Endometrium (tissue), 2 donors: ENCODE measurements around the gene OXLD1.
"Not testable (repeated sequence)": the region's sequence is repeated elsewhere in the genome, so short reads cannot be mapped to it uniquely, and the experiment has no call there.

Source experiments
- FAIRE-seq: peaks from 2 replicates; lab custom pipeline; 2012; peaks lifted over from hg19 to GRCh38; lab: Jason Lieb, UNC
- donor health status: control.
- donor health status: control.

Gene OXLD1

GRCh38 chr17:81682565-81683207 is 16.3 kb upstream of the OXLD1 start:
- no peak for FAIRE-seq

GRCh38 chr17:81681672-81682071 is 15.3 kb upstream of the OXLD1 start:
- no peak for FAIRE-seq

DNA sequence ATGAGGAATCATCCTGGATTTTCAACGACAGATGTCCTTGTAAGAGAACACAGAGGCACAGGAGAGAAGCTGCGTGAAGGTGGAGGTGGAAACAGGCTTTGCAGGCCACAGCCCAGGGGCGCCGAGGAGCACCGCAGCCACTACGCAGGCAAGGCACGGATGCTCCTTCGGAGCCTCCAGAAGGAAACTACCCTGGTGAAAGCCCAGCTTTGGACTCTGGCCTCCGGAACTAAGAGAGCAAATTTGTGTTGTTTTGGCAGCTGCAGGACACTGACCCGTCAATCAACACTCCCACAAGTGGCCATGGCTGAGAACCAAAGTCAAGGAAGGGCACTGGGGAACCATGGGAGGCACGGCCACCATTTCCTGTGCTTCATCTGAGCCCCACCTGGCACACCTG is 13.7 kb upstream of the OXLD1 start:
- FAIRE-seq, result no peak

- FAIRE-seq, result no peak
These were observed 10.5 kb upstream of the OXLD1 start for GRCh38 chr17:81676906-81677305.

DNA sequence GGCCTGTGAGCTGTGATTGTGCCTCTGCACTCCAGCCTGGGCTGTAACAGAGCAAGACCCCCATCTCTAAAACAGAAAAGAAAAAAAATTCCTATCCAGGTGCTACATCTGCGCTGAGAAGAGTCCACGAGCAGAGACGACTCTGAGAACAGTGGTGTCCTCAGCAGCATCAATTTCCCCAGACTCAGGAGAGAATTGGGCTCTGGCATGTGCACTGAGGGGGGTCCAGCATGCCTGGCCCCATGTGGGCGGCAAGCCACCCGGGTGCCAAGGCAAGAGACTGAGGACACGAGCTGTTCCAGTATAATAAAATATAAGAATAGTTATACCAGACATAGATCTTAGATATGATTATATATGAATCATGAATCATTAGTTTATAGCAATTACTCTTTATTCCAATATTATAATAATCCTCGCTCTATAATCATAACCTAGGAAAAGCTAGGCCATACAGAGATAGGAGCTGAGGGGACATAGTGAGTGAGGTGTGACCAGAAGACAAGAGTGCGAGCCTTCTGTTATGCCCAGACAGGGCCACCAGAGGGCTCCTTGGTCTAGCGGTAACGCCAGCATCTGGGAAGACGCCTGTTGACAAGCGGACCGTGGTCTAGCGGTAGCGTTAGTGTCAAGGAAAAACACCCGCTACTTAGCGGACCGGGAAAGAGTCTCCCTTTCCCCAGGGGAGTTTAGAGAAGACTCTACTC is 9.3 kb upstream of the OXLD1 start:
- FAIRE-seq, result not testable (repeated sequence)

GRCh38 chr17:81673561-81674258 is 7.3 kb upstream of the OXLD1 start:
- FAIRE-seq, result no peak

DNA sequence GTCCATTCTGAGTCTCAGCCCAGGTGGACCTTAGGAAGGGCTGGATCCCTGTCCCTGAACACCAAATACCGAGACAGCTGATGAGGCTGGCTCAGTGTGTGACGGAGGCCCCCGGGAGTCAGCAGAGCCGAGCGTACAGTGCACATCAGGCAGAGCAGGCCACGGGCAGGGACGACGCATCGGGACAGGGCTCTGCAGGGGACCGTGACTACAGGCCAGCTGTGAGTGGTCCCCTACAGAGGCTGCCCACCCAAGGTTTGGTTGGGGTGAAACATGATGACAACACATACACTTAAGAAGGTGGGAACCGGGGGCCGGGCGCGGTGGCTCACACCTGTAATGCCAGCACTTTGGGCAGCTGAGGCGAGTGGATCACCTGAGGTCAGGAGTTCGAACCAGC is 6.5 kb upstream of the OXLD1 start:
- FAIRE-seq, result no peak

DNA sequence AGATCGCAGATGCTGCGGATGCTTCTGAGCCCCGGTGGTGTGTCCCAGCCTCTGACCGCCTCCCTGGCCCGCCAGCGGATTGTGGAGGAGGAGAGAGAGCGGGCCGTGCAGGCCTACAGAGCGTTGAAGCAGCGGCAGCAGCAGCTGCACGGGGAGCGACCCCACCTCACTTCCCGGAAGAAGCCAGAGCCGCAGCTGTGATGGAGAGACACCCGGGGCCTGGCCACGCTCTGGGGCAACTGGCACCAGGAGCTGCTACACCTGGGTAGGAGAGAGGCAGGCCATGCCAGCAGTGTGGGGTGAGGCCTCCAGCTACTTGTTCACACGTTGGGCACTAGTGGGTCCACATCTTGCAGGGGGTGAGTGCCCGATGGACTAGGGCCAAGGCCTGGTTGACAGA is 6.1 kb upstream of the OXLD1 start:
- FAIRE-seq, result no peak

DNA sequence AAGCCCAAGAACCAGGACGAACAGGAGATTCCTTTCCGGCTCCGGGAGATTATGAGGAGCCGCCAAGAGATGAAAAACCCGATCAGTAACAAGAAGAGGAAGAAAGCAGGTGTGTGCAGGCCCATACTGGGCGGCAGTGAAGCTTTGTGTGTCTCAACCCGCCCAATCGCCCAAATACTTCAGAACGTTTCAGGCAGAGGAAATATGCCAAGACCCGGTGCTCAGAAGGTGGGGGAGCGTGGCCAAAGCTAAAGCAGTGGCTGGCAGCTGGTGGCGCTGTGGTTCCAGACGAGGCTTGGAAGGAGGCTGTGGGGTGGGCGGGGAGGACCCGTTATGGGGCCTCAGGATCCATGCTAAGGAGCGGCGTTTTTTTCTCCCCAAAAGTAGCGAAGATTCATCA is 1.3 kb upstream of the OXLD1 start:
- no peak for FAIRE-seq

DNA sequence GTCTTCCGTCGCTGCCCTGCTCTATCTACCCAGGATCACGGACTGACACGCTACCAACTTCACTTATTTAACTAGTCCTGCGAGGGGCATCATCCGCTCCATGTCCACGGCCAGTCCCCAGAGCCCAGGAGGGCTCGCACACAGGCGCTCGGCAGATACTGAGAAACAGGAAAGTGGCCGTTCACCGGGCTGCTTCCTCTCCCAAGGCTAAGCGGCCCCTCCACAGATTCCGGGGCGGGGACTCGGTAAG is 388 bp downstream of the OXLD1 start:
- no peak for FAIRE-seq

GRCh38 chr17:81665205-81666091 is 957 bp downstream of the OXLD1 start:
- FAIRE-seq, result no peak

DNA sequence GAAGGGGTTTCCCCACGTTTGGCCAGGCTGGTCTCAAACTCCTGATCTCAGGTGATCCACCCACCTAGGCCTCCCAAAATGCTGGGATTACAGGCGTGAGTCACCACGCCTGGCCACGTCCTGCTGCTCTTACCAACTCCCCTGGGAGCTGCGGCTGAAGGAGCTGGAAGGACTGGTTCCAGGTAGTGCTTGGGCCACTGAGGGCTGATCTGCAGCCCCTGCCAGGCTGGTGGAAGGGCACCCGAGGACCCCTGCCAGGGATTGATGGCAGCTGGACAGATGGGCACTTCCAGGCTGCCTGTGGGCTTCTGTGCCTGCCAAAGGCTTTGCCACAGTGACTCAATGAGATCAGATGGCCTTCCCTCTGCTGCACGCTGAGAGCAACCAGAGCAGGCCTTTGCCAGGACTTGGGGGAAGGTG is 2.3 kb downstream of the OXLD1 start:
- FAIRE-seq, result no peak

DNA sequence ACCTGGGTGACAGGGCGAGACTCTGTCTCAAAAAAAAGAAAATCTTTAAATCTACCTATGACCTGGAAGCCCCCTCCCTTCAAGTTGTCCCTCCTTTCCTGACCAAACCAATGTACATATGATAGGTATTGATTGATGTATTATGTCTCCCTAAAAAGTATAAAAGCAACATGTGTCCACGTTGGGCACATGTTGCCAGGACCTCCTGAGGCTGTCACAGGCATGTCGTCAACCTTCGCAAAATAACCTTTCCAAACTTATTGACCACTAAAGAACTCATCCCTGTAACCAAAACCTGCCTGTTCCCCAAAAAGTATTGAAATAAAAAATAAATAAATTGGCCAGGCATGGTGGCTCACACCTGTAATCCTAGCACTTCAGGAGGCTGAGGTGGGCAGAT is 4.4 kb downstream of the OXLD1 start:
- FAIRE-seq, result no peak

DNA sequence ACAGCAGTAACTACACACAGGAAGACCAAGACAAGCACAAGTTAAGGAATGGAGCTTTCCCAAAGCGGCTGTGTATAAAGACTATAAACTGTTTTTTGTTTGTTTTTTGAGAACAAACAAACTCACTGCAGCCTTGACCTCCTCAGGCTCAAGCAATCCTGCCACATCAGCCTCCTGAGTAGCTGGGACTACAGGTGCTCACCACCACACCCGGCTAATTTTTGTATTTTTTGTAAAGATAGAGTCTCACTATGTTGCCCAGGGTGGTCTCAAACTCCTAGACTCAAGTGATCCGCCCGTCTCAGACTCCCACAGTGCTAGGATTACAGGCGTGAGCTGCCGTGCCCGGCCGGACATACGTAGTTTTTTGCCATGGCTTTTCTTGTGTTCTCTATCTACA is 6.0 kb downstream of the OXLD1 start:
- FAIRE-seq, result no peak

DNA sequence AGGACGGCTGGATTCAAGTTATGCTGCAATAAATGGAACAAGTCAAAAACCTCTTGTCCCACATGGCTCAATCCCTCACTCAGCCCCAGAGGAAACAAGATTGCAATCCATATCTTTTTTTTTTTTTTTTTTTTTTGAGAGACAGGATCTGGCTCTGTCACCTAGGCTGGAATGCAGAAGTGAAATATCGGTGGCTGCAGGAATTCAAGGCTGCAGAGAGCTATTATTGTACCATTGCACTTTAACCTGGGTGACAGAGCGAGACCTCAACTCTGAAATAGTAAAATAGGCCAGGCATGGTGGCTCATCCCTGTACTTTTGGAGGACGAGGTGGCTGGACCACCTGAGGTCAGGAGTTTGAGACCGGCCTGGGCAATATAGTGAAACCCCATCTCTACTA is 7.4 kb downstream of the OXLD1 start:
- no peak for FAIRE-seq

DNA sequence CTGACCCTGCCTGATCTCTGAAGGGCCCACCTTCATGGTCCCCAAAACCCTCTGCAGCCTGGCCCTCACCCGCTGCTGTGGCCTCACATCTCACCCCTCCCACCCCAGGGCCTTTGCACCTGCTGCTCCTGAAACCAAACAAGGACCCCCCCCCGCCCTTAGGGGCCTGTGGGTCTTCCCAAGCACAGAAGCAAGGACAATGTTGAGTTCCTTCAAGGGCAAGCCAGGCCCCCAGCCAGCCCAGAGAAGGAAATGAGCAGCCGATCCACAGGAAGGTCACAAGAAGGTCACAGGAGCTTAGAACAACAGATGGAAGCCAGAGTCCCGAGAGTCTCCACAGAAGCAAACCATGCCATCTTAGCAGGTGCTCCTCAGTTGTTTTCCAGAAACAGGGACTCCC is 9.6 kb downstream of the OXLD1 start:
- no peak for FAIRE-seq

DNA sequence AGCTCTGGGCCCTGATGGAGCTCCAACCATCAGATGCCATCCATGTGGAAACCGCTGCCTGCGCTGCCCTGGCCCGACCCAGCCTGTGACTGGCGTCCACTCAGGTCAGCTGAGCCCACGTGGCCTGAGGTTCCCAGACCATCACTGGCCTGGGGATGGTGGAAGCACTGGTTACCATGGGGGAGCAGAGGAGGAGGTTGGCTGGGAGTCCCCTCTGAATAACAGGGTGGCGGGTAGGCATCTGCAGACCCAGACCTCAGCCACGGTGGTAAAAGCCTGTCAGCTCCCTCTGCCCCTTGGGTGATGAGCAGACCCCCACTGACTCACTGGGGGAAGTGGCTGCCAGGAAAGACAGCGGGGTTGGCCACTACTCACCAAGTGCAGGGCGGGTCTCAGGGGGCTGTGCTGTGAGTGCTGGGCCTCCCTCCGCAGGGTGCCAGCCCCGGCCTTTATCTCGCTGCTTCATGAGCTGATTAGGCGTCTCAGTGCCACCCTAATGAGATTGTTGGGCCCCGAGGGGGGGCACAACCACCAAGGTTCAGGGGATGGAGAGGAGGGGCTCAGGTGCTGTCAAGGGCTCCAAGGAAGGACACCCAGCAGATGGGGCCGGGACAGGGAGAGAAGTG is 10.2 kb downstream of the OXLD1 start, which contains the start of gene PDE6G:
TSS of gene PDE6G (minus strand) at position 425 of the 626 bp plus-strand sequence. CDS start 3,237 bp downstream, outside the sequence.
- no peak for FAIRE-seq

DNA sequence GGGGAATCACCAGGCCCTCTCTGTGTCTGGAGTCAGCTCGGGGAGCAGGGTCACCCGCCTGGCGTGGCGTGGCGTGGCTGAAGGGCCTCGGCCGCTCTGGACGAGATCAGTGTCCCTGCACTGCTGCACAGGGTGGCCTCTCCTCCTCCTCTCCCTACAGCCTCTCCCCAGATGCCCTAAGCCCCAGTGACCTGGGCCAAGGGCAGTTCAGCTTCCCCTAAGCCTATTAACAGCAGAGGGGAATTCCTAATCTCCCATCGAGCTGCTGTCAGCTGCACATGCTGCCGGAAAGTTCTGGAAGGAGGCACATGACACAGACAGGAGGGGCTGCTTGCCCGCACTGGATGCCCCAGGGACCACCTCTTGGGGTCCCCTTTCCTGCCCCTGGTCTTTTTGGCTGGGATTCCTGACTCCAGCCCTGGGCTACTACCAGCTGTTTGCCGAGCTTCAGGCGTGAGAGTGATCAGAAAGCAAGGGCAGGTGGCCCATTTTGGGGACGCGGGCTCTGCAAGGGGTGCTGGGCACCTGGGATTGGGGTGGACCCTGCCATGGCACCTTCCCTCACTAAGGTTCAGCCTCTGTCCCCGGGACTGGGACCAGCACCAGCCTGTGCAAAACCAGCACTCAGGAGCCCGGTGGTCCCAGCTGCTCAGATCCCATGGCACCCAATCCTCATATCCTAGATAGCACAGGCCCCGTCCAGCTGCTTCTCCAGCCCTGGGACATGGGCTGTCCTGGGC is 10.9 kb downstream of the OXLD1 start:
- FAIRE-seq, result no peak

DNA sequence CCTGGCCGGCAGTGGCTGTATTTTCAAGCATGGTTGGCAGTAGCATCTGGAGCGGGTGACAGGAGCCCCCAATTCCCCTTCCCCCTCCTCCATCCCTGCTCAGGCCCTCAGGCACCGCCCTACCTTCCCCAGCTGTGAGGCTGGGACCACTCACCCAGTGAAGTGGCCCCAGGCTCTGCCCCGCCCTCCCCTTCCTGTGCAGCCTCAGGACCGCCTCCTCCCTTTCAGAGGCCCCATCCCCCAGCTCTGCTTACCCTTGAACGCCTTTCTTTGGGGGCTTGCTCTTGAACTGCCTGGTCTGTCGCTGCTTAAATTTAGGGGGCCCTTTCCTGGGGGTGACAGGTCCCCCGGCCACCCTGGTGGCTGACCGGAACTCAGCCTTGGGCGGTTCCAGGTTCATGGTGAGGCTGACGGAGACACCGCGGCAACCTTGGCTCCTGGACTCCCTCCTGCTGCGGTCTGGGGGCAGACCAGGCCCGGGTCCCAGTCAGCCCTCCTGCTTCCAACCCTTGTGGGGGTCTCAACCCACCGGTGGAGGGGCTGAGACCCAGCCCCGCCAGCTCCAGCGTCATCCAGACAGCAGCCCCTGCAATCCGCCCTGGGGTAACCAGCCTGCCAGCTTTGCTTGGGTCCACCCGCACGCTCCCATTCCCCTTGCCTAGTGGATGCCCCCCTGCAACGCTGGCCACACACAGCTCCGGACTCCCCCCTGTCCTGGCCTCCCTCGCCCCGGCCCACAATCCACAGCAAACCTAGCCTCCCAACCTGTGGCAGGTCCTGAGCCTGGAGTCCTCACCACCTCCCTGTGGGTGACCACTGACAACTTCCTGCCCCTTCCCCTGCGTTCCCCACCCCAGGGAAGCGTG is 13.3 kb downstream of the OXLD1 start:
- no peak for FAIRE-seq

DNA sequence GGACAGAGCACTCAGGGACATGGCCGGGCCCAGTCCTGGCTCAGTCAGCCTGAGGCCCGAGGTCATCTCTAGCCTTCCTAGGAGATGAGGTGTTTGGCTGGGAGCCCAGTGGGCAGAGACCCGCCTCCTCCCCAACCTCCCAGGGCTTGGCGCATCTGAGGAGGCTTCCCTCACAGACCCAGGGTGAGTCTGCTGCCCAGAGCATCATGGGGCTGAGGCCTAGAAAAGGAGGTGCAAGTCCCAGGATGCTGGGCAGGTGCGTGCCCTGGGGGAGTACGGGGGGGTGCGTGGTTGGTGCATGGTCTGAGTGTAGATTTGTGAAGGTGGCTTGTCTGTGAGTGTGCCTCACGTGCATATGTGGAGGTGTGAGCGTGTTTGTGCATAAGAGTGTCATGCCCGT is 14.7 kb downstream of the OXLD1 start:
- no peak for FAIRE-seq
